Smooth muscle cell (in vitro differentiated cells): Measurements from ENCODE around the gene DTHD1. TPM values are rescaled to one million over a fixed set of nuclear protein-coding genes. Genes with fewer than 3 reads are reported as not detected.

Experiments used
- DNase-seq: peaks from one replicate; lab custom pipeline; 2025; ENCODE audit not compliant: unreplicated experiment; lab: John Stamatoyannopoulos, UW
- H2AFZ ChIP-seq: fragments of 200-600 bp; sonication (generic); 2 replicates; pipeline ENCODE4 v1.6.0; 2016; ENCODE audit warnings: antibody characterized with exemption, low read depth, mild to moderate bottlenecking
- H3F3A ChIP-seq: fragments of 200-600 bp; sonication (generic); 2 replicates; pipeline ENCODE4 v1.6.0; 2017; ENCODE audit warnings: antibody characterized with exemption, low read depth
- H3K27ac ChIP-seq: fragments of 200-600 bp; sonication (generic); 2 replicates; pipeline ENCODE4 v1.5.1; 2016; ENCODE audit warnings: low read depth, mild to moderate bottlenecking
- H3K27me3 ChIP-seq: fragments of 200-600 bp; sonication (generic); 2 replicates; pipeline ENCODE4 v1.6.1; 2016; ENCODE audit warnings: low read depth, mild to moderate bottlenecking
- H3K36me3 ChIP-seq: fragments of 200-600 bp; sonication (generic); 2 replicates; pipeline ENCODE4 v1.5.1; 2016; ENCODE audit warnings: low read depth
- H3K4me1 ChIP-seq: fragments of 200-600 bp; sonication (generic); 2 replicates; pipeline ENCODE4 v1.5.1; 2016; ENCODE audit warnings: low read depth
- H3K4me2 ChIP-seq: fragments of 200-600 bp; sonication (generic); 2 replicates; pipeline ENCODE4 v1.6.0; 2016; ENCODE audit warnings: mild to moderate bottlenecking
- H3K4me3 ChIP-seq: fragments of 200-600 bp; sonication (generic); 2 replicates; pipeline ENCODE4 v1.5.1; 2016; ENCODE audit warnings: mild to moderate bottlenecking
- H3K79me2 ChIP-seq: fragments of 200-600 bp; sonication (generic); 2 replicates; pipeline ENCODE4 v1.6.0; 2016; ENCODE audit warnings: low read depth, mild to moderate bottlenecking
- H3K9ac ChIP-seq: fragments of 200-600 bp; sonication (generic); 2 replicates; pipeline ENCODE4 v1.6.0; 2016; ENCODE audit warnings: low read depth
- H3K9me3 ChIP-seq: fragments of 200-600 bp; sonication (generic); replicated peaks from 2 replicates; pipeline ENCODE4 v1.5.1; 2016; ENCODE audit warnings: low read depth
- H4K20me1 ChIP-seq: fragments of 200-600 bp; sonication (generic); 2 replicates; pipeline ENCODE4 v1.6.0; 2016; ENCODE audit warnings: low read depth
- CTCF ChIP-seq: fragments of 200-600 bp; sonication (generic); IDR thresholded peaks from 2 replicates; pipeline ENCODE4 v1.5.1; 2017; ENCODE audit warnings: borderline replicate concordance, mild to moderate bottlenecking, antibody characterized with exemption; ENCODE audit not compliant: insufficient read depth, poor library complexity, severe bottlenecking
- WGBS: methylation state at CpG from one replicate; pipeline ENCODE4 v1.1.7; 2016; ENCODE audit warnings: low lambda C conversion rate; 5-methylcytosine and 5-hydroxymethylcytosine counted together
- polyA plus RNA-seq: library from polyadenylated mRNA; unstranded; fragments of >200 nt; fragmentation: Nextera tagmentation; extraction: Ambion mirVana; gene quantifications from 2 replicates; pipeline ENCODE4 v1.2.1, GENCODE V29; 2016
- total RNA-seq: library from RNA; depleted of rRNA; stranded (reverse); fragments of >200 nt; gene quantifications from 2 replicates; pipeline ENCODE4 v1.2.3, GENCODE V29; 2014

The DTHD1 gene
- total and polyA plus RNA-seq, 2 experiments from 2014 or later = not detected

- no peaks in the 10 kb centered on the region for H3K79me2 ChIP-seq
- no peaks in the 10 kb centered on the region for H3K9me3 ChIP-seq
- 66% methylated on average over 2 of the region's 2 CpGs for WGBS
- H2AFZ ChIP-seq = no peak overlapping the region
- no peak overlapping the region for H3K4me2 ChIP-seq
- H3K4me1 ChIP-seq = no peaks in the 10 kb centered on the region
- H3K4me3 ChIP-seq = no peak overlapping the region
- H3F3A ChIP-seq = no peaks in the 10 kb centered on the region
- H3K9ac ChIP-seq = no peak overlapping the region
- no peak overlapping the region for H3K27ac ChIP-seq
- no peaks in the 10 kb centered on the region for H3K27me3 ChIP-seq
- H4K20me1 ChIP-seq = no peaks in the 10 kb centered on the region
- H3K36me3 ChIP-seq = no peaks in the 10 kb centered on the region
- TF ChIP-seq CTCF = no peak
- DNase-seq = no peak
These were observed 13.7 kb upstream of the DTHD1 start for GRCh38 chr4:36267486-36268268.

- TF ChIP-seq CTCF = no peak
- Histone ChIP-seq H2AFZ (no peak overlapping the region), H3K79me2 (no peaks in the 10 kb centered on the region), H3K9ac (no peak overlapping the region), H4K20me1 (no peaks in the 10 kb centered on the region), H3K27ac (no peak overlapping the region), H3K4me3 (no peak overlapping the region), H3K4me2 (no peak overlapping the region), H3F3A (no peaks in the 10 kb centered on the region), H3K4me1 (no peaks in the 10 kb centered on the region), H3K36me3 (no peaks in the 10 kb centered on the region), H3K9me3 (no peaks in the 10 kb centered on the region), H3K27me3 (no peaks in the 10 kb centered on the region)
- 88% methylated on average over 4 of the region's 4 CpGs for WGBS
- DNase-seq = no peak
These were observed 12.3 kb upstream of the DTHD1 start for GRCh38 chr4:36269101-36269500.

- H3K36me3 ChIP-seq = no peaks in the 10 kb centered on the region
- H3K4me1 ChIP-seq = no peaks in the 10 kb centered on the region
- no peak overlapping the region for H3K4me2 ChIP-seq
- no peak overlapping the region for H3K9ac ChIP-seq
- WGBS = 91% methylated on average over 5 of the region's 5 CpGs
- no peaks in the 10 kb centered on the region for H3K27me3 ChIP-seq
- TF ChIP-seq CTCF = no peak
- H3K9me3 ChIP-seq = no peaks in the 10 kb centered on the region
- no peak overlapping the region for H3K4me3 ChIP-seq
- H2AFZ ChIP-seq = no peak overlapping the region
- no peak for DNase-seq
- H3K27ac ChIP-seq = no peak overlapping the region
- no peaks in the 10 kb centered on the region for H3F3A ChIP-seq
- H4K20me1 ChIP-seq = no peaks in the 10 kb centered on the region
- H3K79me2 ChIP-seq = no peaks in the 10 kb centered on the region
These were observed 11.8 kb upstream of the DTHD1 start for GRCh38 chr4:36269533-36270173.

- H3K27me3 ChIP-seq = no peaks in the 10 kb centered on the region
- no peaks in the 10 kb centered on the region for H3F3A ChIP-seq
- H3K36me3 ChIP-seq = no peaks in the 10 kb centered on the region
- H2AFZ ChIP-seq = no peak overlapping the region
- H3K4me3 ChIP-seq = no peak overlapping the region
- H3K9ac ChIP-seq = no peak overlapping the region
- DNase-seq = no peak
- H3K79me2 ChIP-seq = no peaks in the 10 kb centered on the region
- H3K27ac ChIP-seq = no peak overlapping the region
- TF ChIP-seq CTCF = no peak
- H3K9me3 ChIP-seq = no peaks in the 10 kb centered on the region
- no peak overlapping the region for H3K4me2 ChIP-seq
- no peaks in the 10 kb centered on the region for H4K20me1 ChIP-seq
- WGBS = 86% methylated on average over 4 of the region's 4 CpGs
- no peaks in the 10 kb centered on the region for H3K4me1 ChIP-seq
These were observed 8.1 kb upstream of the DTHD1 start for GRCh38 chr4:36273276-36273675.
